Measurements from ENCODE around the gene RASGRF2. TPM values are rescaled to one million over a fixed set of nuclear protein-coding genes. Genes with fewer than 3 reads are reported as not detected.

The RASGRF2 gene
- total RNA-seq, 4 donors from 2014 or later: 3.6 to 6.3 (median 4.8) TPM

DNA sequence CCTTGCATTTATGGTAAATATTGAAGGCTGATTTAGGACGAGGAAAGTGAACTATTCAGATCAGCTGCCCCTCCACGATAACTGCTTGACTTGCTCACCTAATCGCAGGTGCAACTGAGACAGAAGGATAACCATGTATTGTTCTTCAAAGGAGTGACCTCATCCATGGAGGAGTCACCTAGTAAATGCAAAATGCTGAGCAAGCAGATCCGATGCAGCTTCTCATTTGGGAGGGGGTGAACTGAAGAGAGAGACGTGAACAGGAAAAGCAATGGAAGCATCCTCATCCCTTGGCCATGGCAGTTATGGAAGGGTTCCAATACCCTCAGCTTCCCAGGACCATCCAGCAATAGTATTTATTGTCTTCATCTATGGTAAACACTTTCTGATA, 47.5 kb downstream of the RASGRF2 start:
- no peaks in the 10 kb centered on the region for H3K27me3 ChIP-seq
- no peak for ATAC-seq
- H3K9me3 ChIP-seq: no peaks in the 10 kb centered on the region
- in situ Hi-C loops (cut with MboI; ENCODE audit: low sequenced_read_pairs in 4 of 4): no loop called here
- intact Hi-C loops (cut with DNase I; ENCODE audit: low total_unique reads): no loop called here
- H3K4me1 ChIP-seq: no peaks in the 10 kb centered on the region
- no peaks in the 10 kb centered on the region for H3K36me3 ChIP-seq
- DNase-seq: no peak
- no peak overlapping the region for H3K4me3 ChIP-seq
- TF ChIP-seq, protein P1, sequence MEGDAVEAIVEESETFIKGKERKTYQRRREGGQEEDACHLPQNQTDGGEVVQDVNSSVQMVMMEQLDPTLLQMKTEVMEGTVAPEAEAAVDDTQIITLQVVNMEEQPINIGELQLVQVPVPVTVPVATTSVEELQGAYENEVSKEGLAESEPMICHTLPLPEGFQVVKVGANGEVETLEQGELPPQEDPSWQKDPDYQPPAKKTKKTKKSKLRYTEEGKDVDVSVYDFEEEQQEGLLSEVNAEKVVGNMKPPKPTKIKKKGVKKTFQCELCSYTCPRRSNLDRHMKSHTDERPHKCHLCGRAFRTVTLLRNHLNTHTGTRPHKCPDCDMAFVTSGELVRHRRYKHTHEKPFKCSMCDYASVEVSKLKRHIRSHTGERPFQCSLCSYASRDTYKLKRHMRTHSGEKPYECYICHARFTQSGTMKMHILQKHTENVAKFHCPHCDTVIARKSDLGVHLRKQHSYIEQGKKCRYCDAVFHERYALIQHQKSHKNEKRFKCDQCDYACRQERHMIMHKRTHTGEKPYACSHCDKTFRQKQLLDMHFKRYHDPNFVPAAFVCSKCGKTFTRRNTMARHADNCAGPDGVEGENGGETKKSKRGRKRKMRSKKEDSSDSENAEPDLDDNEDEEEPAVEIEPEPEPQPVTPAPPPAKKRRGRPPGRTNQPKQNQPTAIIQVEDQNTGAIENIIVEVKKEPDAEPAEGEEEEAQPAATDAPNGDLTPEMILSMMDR (IDR thresholded peaks at IDR 0.05 in 4 of 5, conservative IDR thresholded peaks at IDR 0.05 in 1 of 5): no peak
- no peak for TF ChIP-seq POLR2A (IDR thresholded peaks at IDR 0.05)
- H3K27ac ChIP-seq: peak overlapping the region in 2 of 4 donors; percentile 14 to 58

DNA sequence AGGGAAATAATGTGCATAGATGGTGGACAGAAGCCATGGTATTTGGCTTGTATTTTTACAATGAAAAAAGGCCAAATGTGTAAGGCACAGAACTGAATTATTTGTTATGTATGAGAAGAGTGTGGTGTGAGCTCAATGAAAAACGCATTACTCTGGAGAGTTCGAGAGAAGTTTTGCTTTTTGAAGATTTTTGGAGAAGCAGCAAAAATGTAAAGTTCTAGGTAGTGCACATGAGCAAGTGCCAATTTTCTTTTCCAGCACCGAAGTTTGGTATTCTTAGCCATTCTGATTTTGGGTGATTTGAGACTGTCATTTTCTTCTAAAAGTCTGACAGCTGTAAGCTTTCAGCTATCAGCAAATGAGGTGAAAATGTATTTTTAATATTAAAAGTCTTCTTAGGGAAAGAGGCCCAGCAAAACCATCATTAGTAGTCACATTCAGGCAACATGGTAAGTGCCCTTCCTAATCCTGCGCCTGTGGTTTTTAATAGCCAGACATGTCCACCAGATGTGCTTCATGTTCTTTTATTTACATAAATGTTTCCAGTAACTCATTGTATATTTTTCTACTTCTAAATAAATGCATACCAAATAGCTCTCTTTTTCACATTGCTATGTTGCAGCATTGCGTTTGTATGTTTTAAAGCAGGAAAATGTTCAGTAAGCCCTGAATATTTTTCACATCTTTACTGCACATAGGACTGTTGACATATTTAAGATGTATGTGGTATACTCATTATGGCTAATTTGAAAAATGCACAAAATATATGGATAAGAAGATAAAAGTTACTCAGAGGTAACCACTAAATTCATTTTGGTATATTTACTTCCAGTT, 50.4 kb downstream of the RASGRF2 start:
- DNase-seq (no peak), ATAC-seq (no peak)
- Histone ChIP-seq H3K27me3 (no peaks in the 10 kb centered on the region), H3K27ac (no peak overlapping the region), H3K4me1 (no peaks in the 10 kb centered on the region), H3K9me3 (no peaks in the 10 kb centered on the region), H3K36me3 (no peaks in the 10 kb centered on the region), H3K4me3 (no peak overlapping the region)
- intact Hi-C loops (cut with DNase I; ENCODE audit: low total_unique reads) (no loop called here), in situ Hi-C loops (cut with MboI; ENCODE audit: low sequenced_read_pairs in 4 of 4) (no loop called here)
- no peak for TF ChIP-seq POLR2A (IDR thresholded peaks at IDR 0.05)
- TF ChIP-seq, protein P1 (IDR thresholded peaks at IDR 0.05 in 4 of 5, conservative IDR thresholded peaks at IDR 0.05 in 1 of 5): no peak

DNA sequence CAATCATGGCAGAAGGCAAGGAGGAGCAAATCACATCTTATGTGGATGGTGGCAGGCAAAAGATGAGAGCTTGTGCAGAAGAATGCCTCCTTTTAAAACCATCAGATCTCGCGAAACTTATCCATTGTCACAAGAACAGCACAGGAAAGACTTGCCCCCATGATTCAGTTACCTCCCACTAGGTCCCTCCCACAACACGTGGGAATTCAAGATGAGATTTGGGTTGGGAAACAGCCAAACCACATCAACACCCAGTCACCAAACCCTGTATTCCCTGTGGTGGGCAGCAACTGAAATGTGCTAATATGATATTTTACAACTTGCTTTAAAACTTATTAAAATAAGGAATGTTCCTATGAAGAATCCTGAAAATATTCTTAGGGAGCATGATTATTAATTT, 54.2 kb downstream of the RASGRF2 start:
- no peak for ATAC-seq

DNA sequence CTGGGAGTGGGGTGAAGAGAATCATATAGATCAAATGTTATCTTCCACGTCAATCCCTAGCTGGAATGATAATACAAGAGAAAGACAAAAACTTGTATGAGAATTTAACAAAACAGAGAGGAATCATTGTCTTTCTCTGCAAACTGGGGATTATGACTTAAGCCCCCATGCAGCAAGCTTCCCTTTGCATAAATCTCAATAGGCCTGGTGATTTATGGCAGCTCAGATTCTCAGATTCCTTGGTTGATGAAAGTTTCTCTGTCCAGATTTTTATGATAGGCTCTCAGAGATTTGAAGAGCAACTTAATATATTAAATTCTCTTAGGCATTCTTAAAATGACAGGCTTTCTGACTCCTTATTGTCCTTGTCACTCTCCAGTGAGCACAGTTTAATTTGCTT, 56.0 kb downstream of the RASGRF2 start:
- no peak for ATAC-seq
- no peaks in the 10 kb centered on the region for H3K9me3 ChIP-seq
- H3K36me3 ChIP-seq: no peaks in the 10 kb centered on the region
- no peak for DNase-seq
- TF ChIP-seq, protein P1 (IDR thresholded peaks at IDR 0.05 in 4 of 5, conservative IDR thresholded peaks at IDR 0.05 in 1 of 5): no peak
- TF ChIP-seq POLR2A (IDR thresholded peaks at IDR 0.05): no peak
- no peaks in the 10 kb centered on the region for H3K27me3 ChIP-seq
- no peak overlapping the region for H3K4me3 ChIP-seq
- no peak overlapping the region for H3K27ac ChIP-seq
- in situ Hi-C loops (cut with MboI; ENCODE audit: low sequenced_read_pairs in 4 of 4) (no loop called here), intact Hi-C loops (cut with DNase I; ENCODE audit: low total_unique reads) (no loop called here)
- H3K4me1 ChIP-seq: no peaks in the 10 kb centered on the region

More for the DNA sequence above, 54.2 kb downstream of the RASGRF2 start:
- TF ChIP-seq, protein P1 (IDR thresholded peaks at IDR 0.05 in 4 of 5, conservative IDR thresholded peaks at IDR 0.05 in 1 of 5): no peak
- no peak for TF ChIP-seq POLR2A (IDR thresholded peaks at IDR 0.05)
- Histone ChIP-seq H3K9me3 (no peaks in the 10 kb centered on the region), H3K36me3 (no peaks in the 10 kb centered on the region), H3K27ac (no peak overlapping the region), H3K4me1 (no peaks in the 10 kb centered on the region), H3K4me3 (no peak overlapping the region), H3K27me3 (no peaks in the 10 kb centered on the region)
- intact Hi-C loops (cut with DNase I; ENCODE audit: low total_unique reads): no loop called here
- in situ Hi-C loops (cut with MboI; ENCODE audit: low sequenced_read_pairs in 4 of 4): no loop called here
- DNase-seq: no peak
